NCI-H460 (cell line): ENCODE data around the gene PLEKHH1. TPM values are rescaled to one million over a fixed set of nuclear protein-coding genes. Genes with fewer than 3 reads are reported as not detected.

ENCODE experiments used
- DNase-seq: peaks from one replicate; pipeline ENCODE4 v3.0.0-alpha.2; 2016; ENCODE audit warnings: low read depth; ENCODE audit errors: extremely low read depth
- total RNA-seq: library from RNA; depleted of rRNA; stranded (reverse); fragments of >200 nt; shearing (Covaris generic); gene quantifications from 2 replicates; pipeline ENCODE4 v1.2.3, GENCODE V29; 2014

Gene PLEKHH1
- total RNA-seq, 1 experiment from 2014 or later, result 12.5 TPM

- DNase-seq, result no peak
Measured at GRCh38 chr14:67508956-67509355, 24.1 kb upstream of the PLEKHH1 start.

GRCh38 chr14:67510121-67510520 lies 23.0 kb upstream of the PLEKHH1 start:
- DNase-seq, result no peak

- DNase-seq, result no peak
Measured at GRCh38 chr14:67510836-67511235, 22.3 kb upstream of the PLEKHH1 start.

GRCh38 chr14:67512463-67513310 lies 20.4 kb upstream of the PLEKHH1 start:
- no peak for DNase-seq

GRCh38 chr14:67513631-67514108 lies 19.4 kb upstream of the PLEKHH1 start:
- DNase-seq, result no peak

GRCh38 chr14:67514203-67514607 lies 18.9 kb upstream of the PLEKHH1 start:
- DNase-seq, result no peak

GRCh38 chr14:67514650-67515385 lies 18.3 kb upstream of the PLEKHH1 start:
- DNase-seq, result no peak

GRCh38 chr14:67515386-67516079 lies 17.6 kb upstream of the PLEKHH1 start:
- no peak for DNase-seq

GRCh38 chr14:67516676-67517075 lies 16.4 kb upstream of the PLEKHH1 start:
- no peak for DNase-seq

GRCh38 chr14:67517083-67517482 lies 16.0 kb upstream of the PLEKHH1 start:
- no peak for DNase-seq

GRCh38 chr14:67519406-67519805 lies 13.7 kb upstream of the PLEKHH1 start:
- no peak for DNase-seq

GRCh38 chr14:67520482-67520881 lies 12.6 kb upstream of the PLEKHH1 start:
- DNase-seq, result no peak

- no peak for DNase-seq
Measured at GRCh38 chr14:67522270-67522669, 10.8 kb upstream of the PLEKHH1 start.

GRCh38 chr14:67523764-67524633 lies 9.1 kb upstream of the PLEKHH1 start:
- DNase-seq, result no peak

GRCh38 chr14:67524634-67524963 lies 8.5 kb upstream of the PLEKHH1 start:
- DNase-seq, result no peak

GRCh38 chr14:67525389-67525788 lies 7.7 kb upstream of the PLEKHH1 start:
- DNase-seq, result no peak

GRCh38 chr14:67526181-67526580 lies 6.9 kb upstream of the PLEKHH1 start:
- DNase-seq, result no peak

- peak; percentile 54 for DNase-seq
Measured at GRCh38 chr14:67526676-67527459, 6.2 kb upstream of the PLEKHH1 start.

- DNase-seq, result no peak
Measured at GRCh38 chr14:67527756-67528155, 5.3 kb upstream of the PLEKHH1 start.

GRCh38 chr14:67528276-67528675 lies 4.8 kb upstream of the PLEKHH1 start:
- no peak for DNase-seq
